Testis (tissue), 3 donors: ENCODE data around the gene CDK5R1. TPM values are rescaled to one million over a fixed set of nuclear protein-coding genes. Genes with fewer than 3 reads are reported as not detected.

Experiments used
- DNase-seq: peaks from one replicate; pipeline ENCODE4 v3.0.0-alpha.2; 2019
- H3K27ac ChIP-seq, 2 donors: fragments of 200-600 bp; sonication (generic); one replicate each; pipeline ENCODE4 v1.5.1; 2019
- H3K27me3 ChIP-seq: fragments of 200-600 bp; sonication (generic); one replicate; pipeline ENCODE4 v1.5.1; 2019
- H3K36me3 ChIP-seq: fragments of 200-600 bp; sonication (generic); one replicate; pipeline ENCODE4 v1.5.1; 2017; ENCODE audit warnings: low read depth; ENCODE audit errors: missing control alignments
- H3K4me1 ChIP-seq: fragments of 200-600 bp; sonication (generic); one replicate; pipeline ENCODE4 v1.5.1; 2019
- H3K4me3 ChIP-seq, 2 donors: fragments of 200-600 bp; sonication (generic); one replicate each; pipeline ENCODE4 v1.5.1; 2017 to 2019
- H3K9me3 ChIP-seq: fragments of 200-600 bp; sonication (generic); one replicate; pipeline ENCODE4 v1.5.1; 2017
- POLR2A ChIP-seq: fragments of 450-650 bp; IDR thresholded peaks from one replicate; pipeline ENCODE4 v1.6.1; 2017; ENCODE audit warnings: antibody characterized with exemption, mild to moderate bottlenecking, moderate library complexity
- WGBS, 2 donors: methylation state at CpG; one replicate each; pipeline ENCODE4 v1.1.5; 2018; 5-methylcytosine and 5-hydroxymethylcytosine counted together
- intact Hi-C: fragments of 100-400 bp; cut with DNase I; formaldehyde crosslinking; loops from one replicate; pipeline ENCODE4 v1.15.1; 2023; ENCODE audit warnings: low total_unique reads
- polyA plus RNA-seq: library from polyadenylated mRNA; stranded (reverse); fragments of 350-450 nt; fragmentation: Illumina TruSeq; extraction: RNeasy Lipid Tissue Mini Kit (QIAGEN cat#74804); gene quantifications from one replicate; pipeline ENCODE4 v1.2.3, GENCODE V29; 2014; ENCODE audit warnings: low read depth, low replicate concordance; ENCODE audit not compliant: insufficient read depth
- total RNA-seq, 2 donors: library from RNA; depleted of rRNA; stranded (reverse); fragments of >200 nt; gene quantifications; one replicate each; pipeline ENCODE4 v1.2.3, GENCODE V29; 2016
- TF ChIP-seq, protein P1 (sequence below), 3 experiments: fragments of 450-650 bp in 2 of 3; fragments of 200-600 bp in 1 of 3; sonication (generic) in 1 of 3; IDR thresholded peaks; one replicate each; pipeline ENCODE4 v1.5.1; 2016 to 2019; ENCODE audit warnings: antibody characterized with exemption in 3 of 3, mild to moderate bottlenecking in 2 of 3, moderate library complexity in 1 of 3

The CDK5R1 gene
- total and polyA plus RNA-seq, 3 donors from 2014 or later, result 13.2 to 17.0 (median 16.2) TPM

DNA sequence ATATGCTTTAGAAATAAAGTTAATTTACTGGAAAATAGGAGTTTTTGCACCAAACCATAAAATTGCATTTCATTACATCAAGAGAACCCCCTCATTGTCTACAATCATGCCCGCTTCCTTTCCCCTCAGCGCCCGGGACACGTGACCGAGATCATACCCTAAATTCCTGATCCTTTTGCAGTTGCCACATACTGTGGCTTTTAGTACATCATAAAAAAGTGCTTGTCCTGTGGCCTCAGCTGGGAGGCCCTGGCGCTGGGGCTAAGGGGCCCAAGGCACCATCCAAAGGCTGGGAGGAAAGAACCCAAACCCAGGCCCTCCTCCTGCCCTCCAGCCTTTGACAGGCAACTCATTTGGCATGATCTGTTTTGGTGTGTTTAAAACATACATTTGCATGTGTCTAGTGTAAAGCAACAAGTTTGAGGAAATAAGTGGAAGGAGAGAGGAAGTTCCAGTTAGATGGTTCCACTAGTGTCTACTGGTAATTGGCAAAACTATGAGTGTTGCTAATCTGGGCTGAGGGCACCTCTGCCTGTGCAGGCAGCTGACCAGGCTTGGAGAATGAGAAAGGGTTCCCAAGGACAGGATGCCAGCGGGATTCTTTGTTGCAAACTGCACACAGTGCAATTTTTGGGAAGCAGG is 6.0 kb downstream of the CDK5R1 start:
- intact Hi-C loops, result no loop called here
- H3K27me3 ChIP-seq, result no peaks in the 10 kb centered on the region
- WGBS, 2 donors, result 92 to 98% methylated on average over 7 of the region's 7 CpGs
- TF ChIP-seq POLR2A, result no peak
- TF ChIP-seq, protein P1, sequence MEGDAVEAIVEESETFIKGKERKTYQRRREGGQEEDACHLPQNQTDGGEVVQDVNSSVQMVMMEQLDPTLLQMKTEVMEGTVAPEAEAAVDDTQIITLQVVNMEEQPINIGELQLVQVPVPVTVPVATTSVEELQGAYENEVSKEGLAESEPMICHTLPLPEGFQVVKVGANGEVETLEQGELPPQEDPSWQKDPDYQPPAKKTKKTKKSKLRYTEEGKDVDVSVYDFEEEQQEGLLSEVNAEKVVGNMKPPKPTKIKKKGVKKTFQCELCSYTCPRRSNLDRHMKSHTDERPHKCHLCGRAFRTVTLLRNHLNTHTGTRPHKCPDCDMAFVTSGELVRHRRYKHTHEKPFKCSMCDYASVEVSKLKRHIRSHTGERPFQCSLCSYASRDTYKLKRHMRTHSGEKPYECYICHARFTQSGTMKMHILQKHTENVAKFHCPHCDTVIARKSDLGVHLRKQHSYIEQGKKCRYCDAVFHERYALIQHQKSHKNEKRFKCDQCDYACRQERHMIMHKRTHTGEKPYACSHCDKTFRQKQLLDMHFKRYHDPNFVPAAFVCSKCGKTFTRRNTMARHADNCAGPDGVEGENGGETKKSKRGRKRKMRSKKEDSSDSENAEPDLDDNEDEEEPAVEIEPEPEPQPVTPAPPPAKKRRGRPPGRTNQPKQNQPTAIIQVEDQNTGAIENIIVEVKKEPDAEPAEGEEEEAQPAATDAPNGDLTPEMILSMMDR (IDR thresholded peaks at IDR 0.05), result no peak
- no peak overlapping the region for H3K4me3 ChIP-seq
- H3K36me3 ChIP-seq, result no peaks in the 10 kb centered on the region
- DNase-seq, result no peak
- no peaks in the 10 kb centered on the region for H3K9me3 ChIP-seq
- H3K27ac ChIP-seq, result no peak overlapping the region
- H3K4me1 ChIP-seq, result peaks cover 12% of the 10 kb centered on the region

DNA sequence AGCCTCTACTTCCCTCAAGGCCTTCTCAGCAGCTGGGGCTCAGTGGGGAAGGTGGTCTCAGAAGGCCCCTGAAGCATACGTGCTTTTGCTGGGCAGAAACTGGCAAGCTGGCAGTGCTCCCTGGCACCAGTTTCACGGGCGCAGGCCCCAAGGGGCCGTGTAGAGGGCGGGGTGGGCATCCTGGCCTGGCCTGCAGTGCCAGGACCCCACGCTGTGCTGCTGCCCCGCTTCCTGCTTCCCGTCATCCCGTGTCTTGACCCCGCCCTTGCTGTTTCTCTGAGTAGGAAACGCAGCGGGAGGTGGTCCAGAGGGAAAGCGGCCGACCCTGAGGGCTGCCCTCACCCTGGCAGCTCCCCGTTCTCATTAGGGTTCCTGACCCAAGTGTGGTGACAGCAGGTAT is 6.8 kb downstream of the CDK5R1 start:
- Histone ChIP-seq H3K36me3 (no peaks in the 10 kb centered on the region), H3K4me3 (no peak overlapping the region), H3K27me3 (no peaks in the 10 kb centered on the region), H3K4me1 (peaks cover 10% of the 10 kb centered on the region), H3K27ac (no peak overlapping the region), H3K9me3 (no peaks in the 10 kb centered on the region)
- 92 to 97% methylated on average over 12 to 15 of the region's 15 CpGs for WGBS, 2 donors
- no peak for DNase-seq
- TF ChIP-seq POLR2A, result no peak
- TF ChIP-seq, protein P1 (IDR thresholded peaks at IDR 0.05), result no peak
- intact Hi-C loops, result no loop called here

DNA sequence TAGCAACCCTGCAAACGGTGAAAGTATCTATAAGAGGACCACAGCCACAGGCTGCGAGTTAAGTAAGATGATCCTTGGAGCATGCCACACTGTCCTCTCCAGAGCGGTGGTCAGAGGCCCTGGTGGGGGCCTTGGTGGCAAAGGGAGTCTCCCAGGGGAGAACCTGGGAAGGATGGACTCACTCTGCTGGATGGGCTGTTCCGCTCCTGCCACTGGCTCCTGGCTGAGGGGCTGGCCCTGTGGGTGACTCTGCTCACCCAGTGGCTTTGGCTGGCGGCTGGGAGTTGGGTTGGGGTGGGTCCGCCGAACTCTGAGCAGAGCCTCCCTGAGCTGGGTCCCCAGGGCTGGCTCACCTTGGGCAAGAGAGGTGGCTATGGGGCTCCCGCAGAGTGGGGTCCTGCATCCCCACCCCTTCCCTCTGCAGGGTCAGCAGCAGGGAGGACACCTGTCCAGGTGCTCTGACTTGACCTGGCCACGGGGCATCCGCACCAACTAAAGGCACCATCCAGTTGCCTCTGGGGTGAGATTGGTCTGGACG is 7.3 kb downstream of the CDK5R1 start:
- DNase-seq, result no peak
- Histone ChIP-seq H3K27ac (no peak overlapping the region), H3K9me3 (no peaks in the 10 kb centered on the region), H3K27me3 (no peaks in the 10 kb centered on the region), H3K36me3 (no peaks in the 10 kb centered on the region), H3K4me1 (peaks cover 10% of the 10 kb centered on the region), H3K4me3 (no peak overlapping the region)
- TF ChIP-seq, protein P1 (IDR thresholded peaks at IDR 0.05), result no peak
- no peak for TF ChIP-seq POLR2A
- intact Hi-C loops, result no loop called here
- WGBS, 2 donors, result 91 to 96% methylated on average over 6 to 11 of the region's 11 CpGs

DNA sequence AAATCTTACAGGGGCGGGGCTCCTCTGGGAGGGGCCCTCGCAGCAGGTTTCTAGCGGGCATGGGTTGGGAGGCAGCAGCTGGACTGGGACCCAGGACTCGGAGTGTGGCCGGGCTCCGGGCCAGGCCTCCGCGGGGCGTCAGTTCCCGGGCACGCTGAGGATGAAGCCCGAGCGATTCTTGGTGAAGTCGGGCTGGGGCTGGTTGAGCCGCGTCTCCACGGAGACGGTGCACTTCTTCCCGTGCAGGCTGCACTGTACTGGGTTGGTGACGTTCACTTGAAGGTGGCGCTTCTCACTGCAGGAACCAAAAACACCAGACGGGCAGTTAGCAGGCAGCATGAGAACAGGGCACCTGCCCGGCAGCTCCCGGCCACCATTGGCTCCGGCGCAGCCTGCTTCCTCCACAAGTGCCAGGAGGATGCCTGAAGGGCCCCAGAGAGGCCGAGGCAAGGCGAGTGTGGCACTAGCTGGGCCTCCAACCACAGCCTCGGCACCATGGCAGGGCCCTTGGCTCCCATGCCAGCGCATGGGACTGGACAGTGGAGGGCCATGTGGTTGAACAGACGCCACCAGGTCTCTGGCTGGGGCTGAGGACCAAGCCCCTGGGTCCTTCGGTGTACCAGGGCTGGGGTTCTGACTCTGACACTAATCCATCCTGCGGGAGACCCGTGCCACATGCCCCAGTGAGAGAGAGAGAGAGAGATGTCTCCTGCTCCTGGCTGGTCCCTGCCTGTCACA is 8.0 kb downstream of the CDK5R1 start:
- DNase-seq, result no peak
- no peaks in the 10 kb centered on the region for H3K36me3 ChIP-seq
- no peak for TF ChIP-seq POLR2A
- TF ChIP-seq, protein P1 (IDR thresholded peaks at IDR 0.05), result no peak
- WGBS, 2 donors, result 90% methylated on average over 17 to 34 of the region's 34 CpGs
- H3K27ac ChIP-seq, result no peak overlapping the region
- no peaks in the 10 kb centered on the region for H3K9me3 ChIP-seq
- H3K4me3 ChIP-seq, result no peak overlapping the region
- H3K27me3 ChIP-seq, result no peaks in the 10 kb centered on the region
- intact Hi-C loops, result no loop called here
- peaks cover 10% of the 10 kb centered on the region for H3K4me1 ChIP-seq
